Measurements from ENCODE around the gene GHRH.

GHRH gene

GRCh38 chr20:37261714-37262113 is at the start of gene GHRH:
GHRH (minus strand) TSS chr20:37261814; CDS start chr20:37256889, 4,925 bp downstream.
- no peak for DNase-seq (ENCODE audit: low read depth in 3 of 3)

- no peak for DNase-seq (ENCODE audit: low read depth in 3 of 3)
Measured at GRCh38 chr20:37310951-37311350, 49.3 kb upstream of the GHRH start.

- DNase-seq (ENCODE audit: low read depth in 3 of 3): no peak
Measured at GRCh38 chr20:37309936-37310590, 48.4 kb upstream of the GHRH start.

- DNase-seq (ENCODE audit: low read depth in 3 of 3): no peak
Measured at GRCh38 chr20:37309290-37309689, 47.7 kb upstream of the GHRH start.

- no peak for DNase-seq (ENCODE audit: low read depth in 3 of 3)
Measured at GRCh38 chr20:37308086-37309050, 46.8 kb upstream of the GHRH start.

GRCh38 chr20:37305839-37306238 is 44.2 kb upstream of the GHRH start:
- no peak for DNase-seq (ENCODE audit: low read depth in 3 of 3)

- DNase-seq (ENCODE audit: low read depth in 3 of 3): no peak
Measured at GRCh38 chr20:37305079-37305478, 43.5 kb upstream of the GHRH start.

- DNase-seq (ENCODE audit: low read depth in 3 of 3): no peak
Measured at GRCh38 chr20:37303637-37304036, 42.0 kb upstream of the GHRH start.

GRCh38 chr20:37302981-37303380 is 41.4 kb upstream of the GHRH start:
- no peak for DNase-seq (ENCODE audit: low read depth in 3 of 3)

- no peak for DNase-seq (ENCODE audit: low read depth in 3 of 3)
Measured at GRCh38 chr20:37301558-37301957, 39.9 kb upstream of the GHRH start.

GRCh38 chr20:37301120-37301519 is 39.5 kb upstream of the GHRH start:
- DNase-seq (ENCODE audit: low read depth in 3 of 3): no peak

- DNase-seq (ENCODE audit: low read depth in 3 of 3): no peak
Measured at GRCh38 chr20:37299718-37300528, 38.3 kb upstream of the GHRH start.

- DNase-seq (ENCODE audit: low read depth in 3 of 3): no peak
Measured at GRCh38 chr20:37298190-37298939, 36.8 kb upstream of the GHRH start.

GRCh38 chr20:37297066-37297736 is 35.6 kb upstream of the GHRH start:
- DNase-seq (ENCODE audit: low read depth in 3 of 3): no peak

- DNase-seq (ENCODE audit: low read depth in 3 of 3): no peak
Measured at GRCh38 chr20:37296371-37296770, 34.8 kb upstream of the GHRH start.

GRCh38 chr20:37295595-37295994 is 34.0 kb upstream of the GHRH start:
- DNase-seq (ENCODE audit: low read depth in 3 of 3): no peak

- DNase-seq (ENCODE audit: low read depth in 3 of 3): no peak
Measured at GRCh38 chr20:37295001-37295400, 33.4 kb upstream of the GHRH start.

- no peak for DNase-seq (ENCODE audit: low read depth in 3 of 3)
Measured at GRCh38 chr20:37294262-37294981, 32.8 kb upstream of the GHRH start.

GRCh38 chr20:37293301-37293943 is 31.8 kb upstream of the GHRH start:
- DNase-seq (ENCODE audit: low read depth in 3 of 3): no peak

- DNase-seq (ENCODE audit: low read depth in 3 of 3): no peak
Measured at GRCh38 chr20:37291724-37292126, 30.1 kb upstream of the GHRH start.

All from stimulated activated CD4-positive, alpha-beta T cell treated with anti-CD3 and anti-CD28 coated beads, TNF-alpha, amount 100 ng/mL, for 48 hours (primary cell).